Type B pancreatic cell (in vitro differentiated cells): ENCODE data around the gene VPS13D. TPM values are rescaled to one million over a fixed set of nuclear protein-coding genes. Genes with fewer than 3 reads are reported as not detected.

Experiments
- DNase-seq: peaks from one replicate; pipeline ENCODE4 v3.0.0; 2021; ENCODE audit warnings: mixed read lengths; ENCODE audit not compliant: unreplicated experiment; ENCODE audit errors: extremely low spot score
- H3K27ac Mint-ChIP-seq: 2 replicates; pipeline ENCODE4 v1.8.0; 2021; ENCODE audit warnings: mild to moderate bottlenecking, mixed read lengths
- H3K27me3 Mint-ChIP-seq: 2 replicates; pipeline ENCODE4 v1.8.0; 2021; ENCODE audit warnings: mixed read lengths
- H3K36me3 Mint-ChIP-seq: 2 replicates; pipeline ENCODE4 v1.8.0; 2021; ENCODE audit warnings: mixed read lengths
- H3K4me1 Mint-ChIP-seq: one replicate; pipeline ENCODE4 v1.8.0; 2021; ENCODE audit warnings: mixed read lengths; ENCODE audit not compliant: unreplicated experiment
- H3K4me3 Mint-ChIP-seq: 2 replicates; pipeline ENCODE4 v1.8.0; 2021; ENCODE audit warnings: mild to moderate bottlenecking, mixed read lengths
- H3K9me3 Mint-ChIP-seq: 2 replicates; pipeline ENCODE4 v1.8.0; 2021; ENCODE audit warnings: mixed read lengths
- total RNA-seq: library from RNA; stranded (reverse); gene quantifications from 2 replicates; pipeline ENCODE4 v1.2.1, GENCODE V29; 2021; ENCODE audit warnings: low replicate concordance
- TF ChIP-seq, protein P1 (sequence below): fragments of 200-600 bp; sonication (generic); conservative IDR thresholded peaks from 2 replicates; pipeline ENCODE4 v1.5.0; 2021; ENCODE audit warnings: antibody characterized with exemption, mild to moderate bottlenecking

Gene VPS13D
- total RNA-seq, 1 donor from 2014 or later: 43.4 TPM

DNA sequence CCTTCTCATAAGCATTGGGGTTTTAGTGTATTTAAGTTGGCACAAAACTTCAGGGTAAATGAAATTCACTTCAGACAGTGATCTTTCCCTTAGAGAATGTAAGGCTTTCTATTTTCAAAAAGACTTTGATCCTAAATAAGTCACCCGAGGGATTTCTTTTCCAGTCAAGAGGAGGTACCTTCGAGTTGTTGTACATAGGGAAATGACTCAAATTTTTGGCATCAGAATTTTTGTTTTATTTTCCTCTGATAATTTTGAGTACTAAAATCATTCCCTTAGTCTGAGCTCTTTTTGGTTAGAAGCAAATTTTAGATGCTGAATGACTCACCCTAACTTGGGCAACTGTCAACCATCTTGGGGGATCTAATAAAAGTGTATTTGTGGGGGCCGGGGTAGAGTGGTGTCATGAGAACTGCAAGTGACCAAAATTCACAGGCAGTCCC, 194.3 kb downstream of the VPS13D start:
- DNase-seq: no peak
- Mint-ChIP-seq H3K4me3 (no peak overlapping the region), H3K27me3 (no peaks in the 10 kb centered on the region), H3K4me1 (peaks cover 31% of the 10 kb centered on the region), H3K9me3 (no peaks in the 10 kb centered on the region), H3K27ac (no peak overlapping the region), H3K36me3 (peaks cover 23% of the 10 kb centered on the region)
- TF ChIP-seq, protein P1, sequence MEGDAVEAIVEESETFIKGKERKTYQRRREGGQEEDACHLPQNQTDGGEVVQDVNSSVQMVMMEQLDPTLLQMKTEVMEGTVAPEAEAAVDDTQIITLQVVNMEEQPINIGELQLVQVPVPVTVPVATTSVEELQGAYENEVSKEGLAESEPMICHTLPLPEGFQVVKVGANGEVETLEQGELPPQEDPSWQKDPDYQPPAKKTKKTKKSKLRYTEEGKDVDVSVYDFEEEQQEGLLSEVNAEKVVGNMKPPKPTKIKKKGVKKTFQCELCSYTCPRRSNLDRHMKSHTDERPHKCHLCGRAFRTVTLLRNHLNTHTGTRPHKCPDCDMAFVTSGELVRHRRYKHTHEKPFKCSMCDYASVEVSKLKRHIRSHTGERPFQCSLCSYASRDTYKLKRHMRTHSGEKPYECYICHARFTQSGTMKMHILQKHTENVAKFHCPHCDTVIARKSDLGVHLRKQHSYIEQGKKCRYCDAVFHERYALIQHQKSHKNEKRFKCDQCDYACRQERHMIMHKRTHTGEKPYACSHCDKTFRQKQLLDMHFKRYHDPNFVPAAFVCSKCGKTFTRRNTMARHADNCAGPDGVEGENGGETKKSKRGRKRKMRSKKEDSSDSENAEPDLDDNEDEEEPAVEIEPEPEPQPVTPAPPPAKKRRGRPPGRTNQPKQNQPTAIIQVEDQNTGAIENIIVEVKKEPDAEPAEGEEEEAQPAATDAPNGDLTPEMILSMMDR: no peak

DNA sequence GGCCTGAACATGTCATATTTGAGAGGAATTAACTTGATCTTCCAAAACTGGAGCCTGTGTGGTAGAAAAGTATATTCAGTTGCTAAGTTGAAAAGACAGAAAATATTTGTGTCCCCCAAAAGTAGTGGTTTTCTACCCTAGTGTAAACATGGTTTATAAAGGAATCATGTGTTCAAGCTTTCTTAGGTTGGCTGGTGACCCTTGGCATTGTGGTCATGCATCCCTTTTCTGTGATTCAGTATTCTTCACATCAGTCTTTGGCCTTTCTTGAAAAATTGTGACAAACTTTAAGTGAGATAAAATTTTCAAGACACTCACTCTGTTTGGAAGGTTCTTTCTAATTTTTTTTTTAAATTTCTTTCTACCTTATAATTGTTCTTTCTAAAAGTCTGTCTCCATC, 195.0 kb downstream of the VPS13D start:
- no peaks in the 10 kb centered on the region for H3K9me3 Mint-ChIP-seq
- H3K36me3 Mint-ChIP-seq: peaks cover 16% of the 10 kb centered on the region
- TF ChIP-seq, protein P1: no peak
- DNase-seq: no peak
- H3K4me3 Mint-ChIP-seq: no peak overlapping the region
- no peak overlapping the region for H3K27ac Mint-ChIP-seq
- no peaks in the 10 kb centered on the region for H3K27me3 Mint-ChIP-seq
- peaks cover 27% of the 10 kb centered on the region for H3K4me1 Mint-ChIP-seq

DNA sequence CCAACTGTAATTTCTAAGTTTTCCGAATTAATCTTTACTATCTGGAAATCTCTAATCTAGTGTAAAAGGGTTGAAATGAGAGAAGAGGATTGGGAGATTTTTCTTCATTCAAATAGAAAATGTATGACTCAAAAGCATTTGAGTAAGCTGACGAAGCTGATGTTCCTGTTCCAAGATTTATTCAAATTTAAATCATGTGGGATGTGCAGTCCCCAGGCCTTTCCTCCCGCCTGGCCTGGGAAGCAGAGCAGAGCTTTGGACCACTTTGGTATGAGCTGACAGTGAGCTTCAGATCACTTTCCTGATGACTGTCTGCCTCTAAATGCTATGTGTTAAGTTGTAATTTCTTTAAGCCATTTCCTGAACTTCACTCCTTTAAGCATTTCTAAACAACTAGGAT, 196.2 kb downstream of the VPS13D start:
- H3K4me1 Mint-ChIP-seq: peaks cover 35% of the 10 kb centered on the region
- no peaks in the 10 kb centered on the region for H3K9me3 Mint-ChIP-seq
- H3K4me3 Mint-ChIP-seq: no peak overlapping the region
- no peak for DNase-seq
- TF ChIP-seq, protein P1: no peak
- H3K36me3 Mint-ChIP-seq: peaks cover 16% of the 10 kb centered on the region
- H3K27me3 Mint-ChIP-seq: no peaks in the 10 kb centered on the region
- no peak overlapping the region for H3K27ac Mint-ChIP-seq

DNA sequence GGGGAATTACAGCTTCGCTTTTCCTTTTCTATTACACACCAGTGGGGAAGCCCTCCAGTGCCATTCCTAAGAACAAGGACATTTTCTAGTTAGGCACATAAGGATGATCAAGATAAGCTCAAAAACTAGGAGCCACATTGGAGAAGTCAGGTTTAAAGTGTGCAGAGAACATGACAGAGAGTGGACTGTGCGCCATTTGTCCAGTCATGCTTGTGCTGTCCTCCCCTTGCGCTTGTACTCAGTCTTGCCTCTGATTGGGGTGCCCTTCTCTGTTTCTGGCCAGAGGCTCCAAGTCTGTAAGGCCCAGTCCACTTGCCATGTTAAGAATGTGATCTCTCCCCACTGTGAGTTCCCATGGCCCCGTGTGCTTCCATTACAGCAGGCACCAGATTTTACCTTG, 198.5 kb downstream of the VPS13D start:
- TF ChIP-seq, protein P1: no peak
- Mint-ChIP-seq H3K27ac (peak overlapping the region; percentile 5), H3K27me3 (no peaks in the 10 kb centered on the region), H3K4me1 (peaks cover 47% of the 10 kb centered on the region), H3K4me3 (no peak overlapping the region), H3K36me3 (peaks cover 4% of the 10 kb centered on the region), H3K9me3 (no peaks in the 10 kb centered on the region)
- no peak for DNase-seq

DNA sequence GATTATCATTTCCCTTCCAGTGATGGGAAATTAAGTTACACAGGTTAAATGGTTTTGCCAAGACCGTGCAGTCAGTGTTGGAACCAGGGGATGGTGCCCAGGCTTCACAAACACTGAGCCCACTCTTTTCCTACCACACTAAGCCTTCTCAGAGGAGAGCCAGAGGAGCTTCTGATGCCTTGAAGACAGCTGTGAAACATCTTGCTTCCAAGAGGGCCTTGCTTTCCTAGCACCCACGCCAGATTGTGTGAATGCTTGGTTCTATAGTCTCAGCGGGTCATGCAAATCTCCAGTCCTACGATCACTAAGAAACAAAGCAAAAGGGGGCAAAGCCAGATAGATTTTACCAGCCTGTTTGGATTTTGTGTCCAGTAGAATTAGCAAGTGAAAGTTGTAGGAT, 200.7 kb downstream of the VPS13D start:
- H3K27ac Mint-ChIP-seq: no peak overlapping the region

More for the DNA sequence above, 200.7 kb downstream of the VPS13D start:
- TF ChIP-seq, protein P1: no peak
- H3K4me1 Mint-ChIP-seq: peaks cover 62% of the 10 kb centered on the region
- peaks cover 4% of the 10 kb centered on the region for H3K36me3 Mint-ChIP-seq
- no peak for DNase-seq
- no peak overlapping the region for H3K4me3 Mint-ChIP-seq
- no peaks in the 10 kb centered on the region for H3K9me3 Mint-ChIP-seq
- H3K27me3 Mint-ChIP-seq: no peaks in the 10 kb centered on the region
